Ishikawa (cell line): ENCODE data around the gene HIF3A.

ENCODE experiments used
- CEBPB ChIP-seq: IDR thresholded peaks from 2 replicates; pipeline ENCODE4 v1.6.1; 2012
- CREB1 ChIP-seq: IDR thresholded peaks from 2 replicates; pipeline ENCODE4 v1.6.1; 2012; ENCODE audit warnings: low read depth
- EGR1 ChIP-seq: IDR thresholded peaks from 2 replicates; pipeline ENCODE4 v1.6.1; 2012
- EP300 ChIP-seq: IDR thresholded peaks from 2 replicates; pipeline ENCODE4 v1.6.1; 2012; ENCODE audit warnings: borderline replicate concordance
- FOXM1 ChIP-seq: IDR thresholded peaks from 2 replicates; pipeline ENCODE4 v1.6.1; 2012; ENCODE audit warnings: low read depth, borderline replicate concordance
- MAX ChIP-seq: IDR thresholded peaks from 2 replicates; pipeline ENCODE4 v1.6.1; 2012
- NFIC ChIP-seq: IDR thresholded peaks from 2 replicates; pipeline ENCODE4 v1.6.1; 2012
- RAD21 ChIP-seq: IDR thresholded peaks from 2 replicates; pipeline ENCODE4 v1.6.1; 2012; ENCODE audit warnings: low read depth
- REST ChIP-seq: IDR thresholded peaks from 2 replicates; pipeline ENCODE4 v1.6.1; 2012; ENCODE audit warnings: low read depth, mild to moderate bottlenecking
- TAF1 ChIP-seq: IDR thresholded peaks from 2 replicates; pipeline ENCODE4 v1.6.1; 2012; ENCODE audit warnings: low read depth, mild to moderate bottlenecking
- TCF12 ChIP-seq: IDR thresholded peaks from 2 replicates; pipeline ENCODE4 v1.6.1; 2012; ENCODE audit warnings: low read depth
- TEAD4 ChIP-seq: IDR thresholded peaks from 2 replicates; pipeline ENCODE4 v1.6.1; 2012
- USF1 ChIP-seq: IDR thresholded peaks from 2 replicates; pipeline ENCODE4 v1.6.1; 2012
- YY1 ChIP-seq: IDR thresholded peaks from 2 replicates; pipeline ENCODE4 v1.6.1; 2012; ENCODE audit warnings: low read depth
- ZBTB7A ChIP-seq: IDR thresholded peaks from 2 replicates; pipeline ENCODE4 v1.6.1; 2012; ENCODE audit warnings: low read depth

Gene HIF3A

GRCh38 chr19:46294494-46294893, 2.3 kb upstream of the HIF3A start:
- TF ChIP-seq MAX (no peak), CREB1 (no peak), CEBPB (no peak), FOXM1 (no peak), TCF12 (no peak)

- TF ChIP-seq CEBPB (no peak), MAX (no peak), USF1 (no peak), ZBTB7A (no peak), EGR1 (no peak), FOXM1 (no peak), TAF1 (no peak), CREB1 (no peak), TCF12 (no peak), NFIC (no peak), RAD21 (no peak), YY1 (no peak), TEAD4 (no peak), REST (no peak), EP300 (no peak)
Observed at GRCh38 chr19:46295401-46296201, 1.2 kb upstream of the HIF3A start.

GRCh38 chr19:46296202-46296480, 701 bp upstream of the HIF3A start:
- TF ChIP-seq MAX (no peak), REST (no peak), ZBTB7A (no peak)

GRCh38 chr19:46297700-46298478, 1.0 kb downstream of the HIF3A start:
- TF ChIP-seq ZBTB7A (0 out of 2 replicates have a peak, but pooled peaks have one; percentile 22), FOXM1 (no peak)

- TF ChIP-seq NFIC (no peak), FOXM1 (no peak), TCF12 (no peak), EP300 (no peak)
Observed at GRCh38 chr19:46298479-46299003, 1.7 kb downstream of the HIF3A start.

GRCh38 chr19:46299004-46299509, 2.2 kb downstream of the HIF3A start:
- TF ChIP-seq REST (no peak), YY1 (no peak), NFIC (peak; percentile 100), RAD21 (no peak), TEAD4 (peak; percentile 57), MAX (peak; percentile 54), TCF12 (peak; percentile 92), EP300 (peak; percentile 85), ZBTB7A (peak; percentile 55; the same call in 1 of the 2 replicates), CREB1 (no peak), FOXM1 (no peak), CEBPB (no peak), TAF1 (no peak), USF1 (no peak), EGR1 (0 out of 2 replicates have a peak, but pooled peaks have one; percentile 6)
